DMS79 (cell line): ENCODE results near the gene FGFBP3.

Source experiments
- DNase-seq: peaks from one replicate; lab custom pipeline; 2025; lab: John Stamatoyannopoulos, UW

The FGFBP3 gene, protein sequence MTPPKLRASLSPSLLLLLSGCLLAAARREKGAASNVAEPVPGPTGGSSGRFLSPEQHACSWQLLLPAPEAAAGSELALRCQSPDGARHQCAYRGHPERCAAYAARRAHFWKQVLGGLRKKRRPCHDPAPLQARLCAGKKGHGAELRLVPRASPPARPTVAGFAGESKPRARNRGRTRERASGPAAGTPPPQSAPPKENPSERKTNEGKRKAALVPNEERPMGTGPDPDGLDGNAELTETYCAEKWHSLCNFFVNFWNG

DNA sequence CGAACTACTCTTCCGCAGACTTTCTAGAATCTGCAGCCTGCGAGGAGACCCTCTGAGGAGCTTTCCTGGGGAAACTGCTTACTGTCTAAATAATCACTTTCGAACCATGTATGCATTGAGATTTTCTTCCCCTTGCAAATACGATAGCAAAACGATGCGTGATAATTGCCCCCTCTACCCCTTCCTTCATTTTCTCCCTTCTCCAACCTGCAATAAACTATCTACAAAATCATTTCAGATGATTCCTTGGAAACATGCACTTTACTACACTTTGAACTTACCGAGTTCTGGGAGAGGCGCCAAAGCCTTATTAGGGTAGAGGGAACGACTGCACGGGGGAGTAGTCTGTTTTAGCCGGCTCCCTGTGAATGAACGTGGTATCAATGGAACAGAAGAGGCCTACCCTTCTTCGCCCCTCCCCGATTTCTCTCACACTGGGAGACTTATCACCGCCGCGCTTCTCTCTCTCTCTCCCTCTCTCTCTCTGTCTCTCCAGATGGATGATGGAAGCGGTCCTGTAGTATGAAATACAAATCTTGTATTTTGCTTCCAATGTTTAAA is at the start of gene FGFBP3:
Gene FGFBP3 (minus strand): TSS at position 370 of the 561 bp plus-strand sequence. CDS start 517 bp downstream, outside the sequence.
- peak; percentile 19 for DNase-seq

DNA sequence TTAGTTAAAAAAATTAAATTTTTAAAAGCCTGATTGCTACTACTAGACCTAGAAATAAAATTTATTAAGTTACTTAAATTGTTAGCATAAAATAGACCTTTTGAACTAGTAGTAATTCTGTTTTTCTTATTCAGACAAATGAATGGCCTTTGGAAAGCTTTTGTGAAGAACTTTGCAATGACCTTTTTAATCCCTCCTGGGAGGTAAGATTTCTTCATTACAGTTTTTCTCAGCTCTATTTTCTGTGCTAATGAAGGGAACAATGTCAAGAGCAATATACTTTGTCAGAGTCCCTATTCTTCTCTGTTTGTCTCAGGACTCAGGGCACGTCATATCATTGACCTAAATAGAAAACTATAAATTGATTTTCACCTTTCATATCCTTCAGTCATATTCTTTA is 47.8 kb upstream of the FGFBP3 start:
- no peak for DNase-seq

DNA sequence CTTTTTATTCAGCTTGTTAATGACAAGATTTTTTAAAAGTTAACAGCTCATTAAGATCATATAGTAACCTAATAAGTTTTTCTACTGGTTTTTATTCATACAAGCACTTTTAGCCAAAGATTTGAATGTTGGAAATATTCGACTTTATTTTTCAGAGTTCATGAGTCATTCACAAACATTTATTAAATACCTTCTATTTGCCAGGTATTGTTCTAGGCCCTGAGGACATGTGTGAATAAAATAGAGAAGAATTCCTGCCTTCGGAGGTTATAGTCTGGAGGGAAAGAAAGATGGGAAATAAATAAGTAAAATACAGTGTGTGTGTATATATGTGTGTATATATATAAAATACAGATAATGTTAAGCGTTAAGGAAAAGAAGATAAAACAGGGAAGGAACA is 45.8 kb upstream of the FGFBP3 start:
- no peak for DNase-seq

DNA sequence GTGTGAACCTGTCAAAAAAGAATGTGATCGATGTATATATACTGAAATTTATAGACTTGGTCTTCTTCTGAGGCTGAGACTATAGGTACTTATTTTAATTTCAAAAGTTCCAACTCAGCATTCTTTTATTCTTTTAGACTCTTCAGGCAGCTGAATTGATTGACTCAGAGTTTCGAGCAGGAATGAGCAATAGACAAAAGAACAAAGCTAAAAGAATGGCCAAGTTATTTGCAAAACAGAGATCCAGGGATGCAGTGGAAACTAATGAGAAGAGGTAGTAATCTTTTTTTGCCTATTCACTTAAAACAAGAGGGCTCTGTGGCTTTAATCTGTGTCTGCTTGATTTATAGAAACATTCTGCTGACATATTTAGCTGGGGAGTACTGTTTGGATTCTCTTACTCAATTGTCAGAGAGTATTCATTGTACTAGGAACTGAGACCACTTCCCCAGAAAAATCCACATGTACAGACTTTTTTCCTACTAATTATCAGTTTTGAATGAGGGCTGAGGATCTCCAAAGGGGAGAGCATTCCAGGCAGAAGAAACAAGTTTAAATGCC is 44.4 kb upstream of the FGFBP3 start:
- no peak for DNase-seq

DNA sequence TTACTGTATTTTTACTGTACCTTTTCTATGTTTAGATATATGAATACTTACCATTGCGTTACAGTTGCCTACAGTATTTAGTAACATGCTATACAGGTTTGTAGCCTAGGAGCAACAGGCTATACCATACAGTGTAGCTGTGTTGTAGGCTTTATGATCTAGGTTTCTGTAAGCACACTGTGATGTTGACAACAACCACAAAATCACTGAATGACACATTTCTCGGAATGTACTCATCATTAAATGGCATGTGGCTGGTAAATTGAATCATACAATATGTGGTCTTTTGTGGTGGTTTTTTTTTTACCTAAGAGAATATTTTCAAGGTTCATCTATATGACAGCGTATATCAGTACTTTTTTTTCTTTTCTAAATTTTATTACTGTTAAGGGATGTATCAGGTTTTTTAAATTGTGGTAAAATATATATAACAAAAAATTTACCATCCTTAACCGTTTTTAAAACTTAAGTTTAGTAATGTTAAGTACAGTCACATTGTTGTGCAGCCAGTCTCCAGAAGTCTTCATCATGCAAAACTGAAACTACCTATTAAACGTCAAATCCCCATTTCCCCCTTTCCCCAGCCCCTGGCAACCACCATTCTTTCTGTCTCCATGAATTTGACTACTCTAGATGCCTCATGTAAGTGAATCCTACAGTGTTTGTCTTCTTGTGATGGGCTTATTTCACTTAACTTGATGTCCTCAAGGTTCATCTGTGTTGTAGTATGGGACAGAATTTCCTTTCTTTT is 35.8 kb upstream of the FGFBP3 start:
- DNase-seq = no peak

DNA sequence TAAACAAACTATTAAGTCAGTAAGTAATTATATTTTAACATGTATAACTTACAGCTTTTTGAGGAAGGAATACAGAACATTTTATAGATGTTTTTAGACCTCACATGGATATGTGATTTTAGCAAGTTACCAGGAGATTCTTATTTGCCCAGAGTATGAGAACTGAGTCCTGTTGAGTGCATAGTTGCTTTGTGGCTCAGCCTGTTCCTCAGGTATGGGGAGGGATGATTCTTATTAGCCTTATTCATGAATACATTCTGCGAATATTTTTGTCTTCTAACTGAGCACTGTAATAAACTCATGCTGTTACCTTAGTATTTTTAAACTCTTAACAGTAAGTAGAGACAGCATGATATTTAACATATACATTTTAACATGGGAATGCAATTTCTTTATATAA is 32.1 kb upstream of the FGFBP3 start:
- no peak for DNase-seq

GRCh38 chr10:91939653-91940052 is 30.4 kb upstream of the FGFBP3 start:
- DNase-seq = no peak

GRCh38 chr10:91935886-91936285 is 26.6 kb upstream of the FGFBP3 start:
- DNase-seq = no peak

- DNase-seq = no peak
Observed at GRCh38 chr10:91932737-91933136, 23.5 kb upstream of the FGFBP3 start.

DNA sequence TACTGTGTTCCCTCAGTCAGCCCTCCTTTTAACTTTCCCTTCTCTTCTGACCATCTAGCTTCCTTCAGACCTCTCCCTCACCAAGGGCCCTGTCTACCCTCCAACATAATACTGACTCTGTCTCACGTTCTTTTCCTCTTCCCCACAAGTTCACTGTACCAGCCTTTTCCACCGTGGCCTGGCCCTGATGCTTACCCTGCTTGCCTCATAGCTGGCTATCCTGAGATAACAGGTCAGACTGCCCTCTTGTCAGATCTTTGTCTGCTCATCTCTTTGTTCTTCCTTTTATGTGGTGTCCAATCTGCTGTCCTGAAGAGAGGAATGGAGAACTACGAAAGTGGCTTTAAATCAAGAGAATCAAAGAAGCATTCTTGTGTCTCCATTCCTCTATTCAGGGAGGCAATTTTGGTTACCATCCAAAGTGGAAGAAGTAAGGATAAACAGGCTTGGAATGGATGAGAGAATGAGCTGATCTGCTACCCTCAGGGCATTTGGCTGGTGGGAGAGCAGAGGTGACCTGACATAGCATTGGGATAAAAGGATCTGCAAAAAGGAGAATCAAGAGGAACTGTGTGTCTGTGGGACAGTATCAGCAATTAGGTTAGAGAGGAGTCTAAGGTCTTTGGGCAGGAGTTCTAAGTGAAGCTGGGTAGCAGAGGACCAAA is 22.4 kb upstream of the FGFBP3 start:
- DNase-seq = no peak

DNA sequence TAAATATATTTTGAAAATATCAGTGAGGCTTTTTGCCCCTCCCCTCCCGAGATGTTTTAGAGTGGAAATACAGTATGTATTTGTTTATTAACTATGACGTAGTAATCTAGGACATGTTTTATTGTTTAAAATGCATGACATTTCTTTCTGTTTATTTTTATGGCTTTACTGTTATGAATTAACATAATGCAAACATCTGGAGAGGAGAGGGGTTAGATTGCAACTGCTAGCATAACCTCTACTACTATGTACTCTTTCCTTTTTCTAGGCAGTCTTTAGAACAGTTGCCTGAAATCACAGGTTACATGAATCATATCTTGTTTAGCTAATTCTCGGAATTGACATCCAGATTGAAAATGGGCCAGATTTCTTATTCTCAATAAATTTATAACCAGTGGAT is 21.7 kb upstream of the FGFBP3 start:
- DNase-seq = no peak

DNA sequence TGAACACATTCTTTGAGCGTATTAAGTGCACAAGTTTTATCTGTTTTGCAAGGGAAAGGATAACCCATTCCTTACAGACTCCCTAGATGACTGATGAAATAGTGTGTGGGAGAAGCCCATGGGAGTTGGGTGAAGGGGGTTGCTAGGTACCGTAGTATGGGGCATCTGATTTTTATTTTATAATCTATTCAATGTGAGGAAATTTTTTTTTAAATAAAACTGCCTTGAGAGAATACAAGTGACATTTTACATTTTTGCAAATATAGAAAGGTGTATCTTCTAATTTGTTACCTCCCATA is 15.7 kb upstream of the FGFBP3 start:
- no peak for DNase-seq

DNA sequence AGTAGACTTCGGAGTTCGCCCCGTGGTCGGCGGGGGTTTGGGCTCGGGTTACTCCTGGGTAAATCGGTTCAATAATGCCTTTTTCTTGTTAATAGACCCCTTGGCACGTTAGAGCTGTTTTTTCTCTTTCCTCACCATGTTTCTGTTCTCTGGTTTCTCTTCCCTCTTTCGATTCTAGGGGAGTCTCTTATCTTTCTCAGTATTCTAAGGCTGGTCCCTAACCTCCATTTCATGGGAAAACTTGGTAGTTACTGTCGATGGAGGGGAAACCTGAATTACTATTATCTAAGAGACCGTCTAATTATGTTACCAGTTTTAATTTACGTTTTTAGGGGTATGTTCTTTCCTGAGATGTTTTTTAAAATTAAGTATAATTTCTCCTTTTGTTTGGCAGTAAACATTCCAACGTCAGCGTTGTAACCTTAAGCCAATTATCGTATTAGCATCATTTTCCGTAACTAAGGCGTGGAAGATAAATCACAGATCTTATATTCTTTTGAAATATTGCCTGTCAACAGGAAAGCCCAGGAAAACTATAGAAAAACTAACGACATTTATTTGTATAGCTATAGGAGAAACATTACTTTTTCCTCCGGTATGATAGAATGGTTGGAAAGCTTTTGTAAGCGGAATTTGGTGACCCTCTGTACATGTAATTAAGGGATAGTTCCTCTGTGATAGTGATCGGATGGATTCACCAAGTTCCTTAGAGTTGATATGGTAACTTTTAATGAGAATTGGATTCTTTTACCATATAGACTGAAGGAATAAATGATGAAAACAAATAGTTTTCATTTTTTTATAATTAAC is 15.1 kb upstream of the FGFBP3 start:
- DNase-seq = no peak

DNA sequence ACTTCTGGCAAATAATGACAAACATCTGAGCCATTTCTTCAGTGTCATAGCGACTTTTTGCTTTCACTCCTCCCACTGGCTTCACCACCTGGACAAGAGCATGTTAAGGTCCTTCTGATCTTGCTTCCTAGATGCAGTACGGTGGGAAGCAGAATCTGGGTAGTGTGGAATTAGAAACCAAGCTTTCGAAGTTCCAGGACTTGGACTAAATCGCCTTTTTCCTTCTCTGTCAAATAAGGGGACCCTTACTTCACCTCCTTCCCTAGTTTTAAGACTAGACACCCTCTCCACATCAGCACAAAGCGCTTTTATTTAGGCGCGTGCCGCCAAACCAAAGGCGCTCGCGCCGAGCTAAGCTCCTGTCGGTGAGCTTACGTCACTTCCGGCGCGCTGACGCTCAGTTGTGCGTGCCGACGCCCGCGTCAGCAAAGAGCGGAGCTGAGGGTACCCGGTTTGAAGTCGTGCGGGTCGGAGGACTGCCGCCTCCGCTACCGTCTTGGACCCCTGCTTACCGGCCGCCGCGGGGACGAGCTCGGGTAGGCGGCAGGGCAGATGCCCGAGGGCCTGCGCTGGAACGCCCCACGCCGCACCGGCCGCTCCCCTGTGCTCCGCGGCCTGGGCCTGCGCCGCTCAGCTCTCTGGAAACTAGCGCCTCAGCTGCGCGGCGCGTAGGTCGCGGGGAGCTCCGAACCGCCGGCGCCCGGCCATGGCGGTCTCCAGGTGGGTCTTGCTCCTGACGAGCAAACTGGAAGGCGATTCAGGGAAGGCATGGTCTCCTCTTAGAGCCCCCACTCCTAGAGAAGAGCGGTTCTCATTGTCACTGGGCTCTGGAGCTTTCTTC is 14.3 kb upstream of the FGFBP3 start, which contains the start of gene BTAF1:
Gene BTAF1 (plus strand): TSS at position 400 of the 841 bp plus-strand sequence. CDS start 307 bp downstream, at position 707.
- DNase-seq = peak; percentile 58

DNA sequence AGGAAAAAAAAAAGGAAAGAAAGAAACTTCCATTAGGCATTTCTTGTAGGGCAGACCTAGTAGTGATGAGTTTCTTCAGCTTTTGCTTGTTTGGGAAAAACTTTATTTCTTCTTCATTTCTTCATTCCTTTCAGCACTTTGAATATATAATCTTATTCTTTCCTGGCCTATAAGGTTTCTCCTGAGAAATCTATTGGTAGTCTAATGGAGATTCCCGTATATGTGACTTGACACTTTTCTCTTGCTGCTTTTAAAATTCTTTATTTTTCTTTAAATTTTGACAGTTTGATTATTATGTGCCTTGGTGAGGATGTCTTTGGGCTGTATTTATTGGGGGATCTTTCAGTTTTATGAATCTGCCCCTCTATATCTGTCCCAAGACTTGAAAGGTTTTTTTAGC is 10.4 kb upstream of the FGFBP3 start:
- no peak for DNase-seq

DNA sequence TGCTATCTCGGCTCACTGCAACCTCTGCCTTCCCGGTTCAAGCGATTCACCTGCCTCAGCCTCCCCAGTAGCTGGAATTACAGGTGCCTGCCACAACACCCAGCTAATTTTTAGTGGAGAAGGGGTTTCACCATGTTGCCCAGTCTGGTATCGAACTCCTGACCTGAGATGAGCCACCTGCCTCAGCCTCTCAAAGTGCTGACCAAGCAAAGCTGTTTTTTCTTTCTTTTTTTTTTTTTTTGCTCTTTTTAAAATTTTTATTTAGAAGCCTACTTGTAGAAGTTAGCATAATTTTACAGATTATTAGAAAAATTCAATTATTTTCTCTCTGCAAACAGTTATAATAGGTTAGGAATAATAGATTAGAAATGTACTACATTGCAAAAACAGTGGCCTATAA is 1.2 kb upstream of the FGFBP3 start:
- DNase-seq = no peak

GRCh38 chr10:91908337-91909116 is 759 bp downstream of the FGFBP3 start:
- peak; percentile 7 for DNase-seq

- no peak for DNase-seq
Observed at GRCh38 chr10:91907914-91908336, 1.4 kb downstream of the FGFBP3 start.

GRCh38 chr10:91907033-91907594 is 2.2 kb downstream of the FGFBP3 start:
- DNase-seq = no peak
